K562 (cell line): Measurements from ENCODE around the gene RANBP3. TPM values are rescaled to one million over a fixed set of nuclear protein-coding genes. Genes with fewer than 3 reads are reported as not detected.

Experiments
- ATAC-seq: fragments of 200-7000 bp; cut with Tn5 transposase; 3 replicates; pipeline ENCODE4 v1.9.1; 2020; ENCODE audit warnings: moderate library complexity
- BruUV-seq: library from RNA; stranded (reverse); fragments of 400-500 nt; replicated peaks from 2 replicates; lab custom pipeline; 2021; lab: Mats Ljungman, UMichigan
- CTCF ChIA-PET: fragments of 300-600 bp; formaldehyde crosslinking; extraction: SDS; loops from one replicate; lab custom pipeline; 2021; ENCODE audit warnings: low intra/inter-chr PET ratio; lab: Yijun Ruan, JAX
- POLR2A ChIA-PET: fragments of 300-600, 350-650 bp; sonication (Branson Sonifier 250); formaldehyde crosslinking; extraction: SDS; loops from one replicate; lab custom pipeline; 2021; ENCODE audit warnings: antibody characterized with exemption, inconsistent platforms; lab: Yijun Ruan, JAX
- DNase-seq, 4 experiments: peaks; one replicate each; pipeline versions ENCODE4 v3.0.0 to v3.0.0-alpha.2; 2011 to 2018; ENCODE audit warnings: low spot score in 3 of 4, mixed read lengths in 3 of 4; ENCODE audit errors: extremely low read depth in 1 of 4
- FAIRE-seq: peaks from 2 replicates; lab custom pipeline; 2011; peaks lifted over from hg19 to GRCh38; lab: Jason Lieb, UNC
- H2AFZ ChIP-seq: 2 replicates; pipeline ENCODE4 v1.6.0; 2011; ENCODE audit warnings: low read depth, low read length, control low read depth, inconsistent platforms
- H3K27ac ChIP-seq: fragments of 200-600 bp; 3 replicates; pipeline ENCODE4 v1.8.0; 2011; ENCODE audit warnings: low read depth, mild to moderate bottlenecking, control low read depth, inconsistent platforms, low read length, moderate library complexity, mixed read lengths; ENCODE audit errors: extremely low read depth
- H3K27me3 ChIP-seq, 2 experiments: fragments of 300-600 bp in 1 of 2; 2 replicates in 1 of 2; 3 replicates in 1 of 2; pipeline versions ENCODE4 v1.6.0 to v1.8.0; 2011; ENCODE audit warnings: inconsistent platforms in 2 of 2, low read length in 2 of 2, mild to moderate bottlenecking in 1 of 2, mixed read lengths in 1 of 2, moderate library complexity in 1 of 2; ENCODE audit not compliant: control insufficient read depth in 2 of 2, insufficient read depth in 2 of 2
- H3K36me3 ChIP-seq: fragments of 300-600 bp; 3 replicates; pipeline ENCODE4 v1.8.0; 2011; ENCODE audit warnings: mild to moderate bottlenecking, low read length, inconsistent platforms; ENCODE audit not compliant: control insufficient read depth, insufficient read depth
- H3K4me1 ChIP-seq, 2 experiments: fragments of 200-600 bp in 1 of 2; replicated peaks in 1 of 2; 2 replicates in 1 of 2; 3 replicates in 1 of 2; pipeline versions ENCODE4 v1.5.1 to v1.8.0; 2011; ENCODE audit warnings: inconsistent platforms in 2 of 2, low read length in 2 of 2, mild to moderate bottlenecking in 1 of 2, mixed read lengths in 1 of 2, moderate library complexity in 1 of 2; ENCODE audit not compliant: control insufficient read depth in 2 of 2, insufficient read depth in 2 of 2
- H3K4me2 ChIP-seq: 2 replicates; pipeline ENCODE4 v1.6.1; 2011; ENCODE audit warnings: low read length, control low read depth, inconsistent platforms, mixed read lengths; ENCODE audit not compliant: insufficient read depth
- H3K4me3 ChIP-seq: fragments of 200-600 bp; sonication (generic), shearing (Covaris generic); 2 replicates; pipeline ENCODE4 v1.5.1; 2016; ENCODE audit warnings: control low read depth, inconsistent platforms
- H3K79me2 ChIP-seq: fragments of 200-600 bp; 3 replicates; pipeline ENCODE4 v1.8.0; 2011; ENCODE audit warnings: low read length, inconsistent platforms; ENCODE audit not compliant: control insufficient read depth, insufficient read depth
- H3K9ac ChIP-seq, 2 experiments: 2 replicates each; pipeline versions ENCODE4 v1.6.0 to v1.6.1; 2011; ENCODE audit warnings: low read depth in 2 of 2, low read length in 2 of 2, control low read depth in 1 of 2, inconsistent platforms in 1 of 2, mild to moderate bottlenecking in 1 of 2, mixed read lengths in 1 of 2; ENCODE audit not compliant: insufficient read depth in 1 of 2
- H3K9me1 ChIP-seq: one replicate; pipeline ENCODE4 v1.6.0; 2011; ENCODE audit warnings: inconsistent platforms, mild to moderate bottlenecking, low read length, moderate library complexity; ENCODE audit not compliant: control insufficient read depth, insufficient read depth
- H3K9me3 ChIP-seq: replicated peaks from 2 replicates; pipeline ENCODE4 v1.5.1; 2011; ENCODE audit warnings: low read depth, low read length, inconsistent platforms; ENCODE audit not compliant: control insufficient read depth, insufficient read depth
- H4K20me1 ChIP-seq: replicated peaks from 2 replicates; pipeline ENCODE4 v1.6.1; 2011; ENCODE audit warnings: low read length, inconsistent platforms, mixed read lengths; ENCODE audit not compliant: control insufficient read depth, insufficient read depth
- ASH1L ChIP-seq: fragments of 450-650 bp; IDR thresholded peaks from 2 replicates; pipeline ENCODE4 v1.6.1; 2018; ENCODE audit warnings: borderline replicate concordance, mild to moderate bottlenecking, low read depth; ENCODE audit not compliant: partially characterized antibody
- ATF1 ChIP-seq, 2 experiments: fragments of 450-650 bp in 1 of 2; IDR thresholded peaks; 2 replicates each; pipeline ENCODE4 v1.6.1; 2016; ENCODE audit warnings: missing compliant biosample characterization in 1 of 2, missing genetic modification characterization in 1 of 2
- HLTF ChIP-seq: fragments of 450-650 bp; IDR thresholded peaks from 2 replicates; pipeline ENCODE4 v1.6.1; 2016
- HSF4 ChIP-seq: fragments of 250-450 bp; sonication (Bioruptor Pico); IDR thresholded peaks from 2 replicates; pipeline ENCODE4 v2.1.2; 2022; ENCODE audit warnings: mild to moderate bottlenecking, moderate library complexity, borderline replicate concordance
- NR2F6 ChIP-seq: fragments of 450-650 bp; formaldehyde crosslinking; IDR thresholded peaks from 2 replicates; pipeline ENCODE4 v1.4.0; 2020; ENCODE audit warnings: mild to moderate bottlenecking
- POLR3G ChIP-seq: IDR thresholded peaks from 2 replicates; pipeline ENCODE4 v1.6.1; 2011; ENCODE audit not compliant: insufficient read length, insufficient replicate concordance; ENCODE audit errors: extremely low read depth
- SMARCA5 ChIP-seq: fragments of 450-650 bp; IDR thresholded peaks from 2 replicates; pipeline ENCODE4 v1.6.1; 2016
- THRB ChIP-seq: fragments of 450-650 bp; formaldehyde crosslinking; conservative IDR thresholded peaks from 2 replicates; pipeline ENCODE4 v1.4.0; 2022; ENCODE audit warnings: mild to moderate bottlenecking, missing genetic modification characterization
- WHSC1 ChIP-seq: IDR thresholded peaks from one replicate; pipeline ENCODE4 v1.6.1; 2012; ENCODE audit warnings: low read length, control low read depth, inconsistent platforms
- ZFX ChIP-seq: sonication (generic); formaldehyde crosslinking; IDR thresholded peaks from 2 replicates; pipeline ENCODE4 v1.8.0; 2022; ENCODE audit warnings: mild to moderate bottlenecking, missing genetic modification reagents, moderate library complexity
- ZNF24 ChIP-seq: fragments of 450-650 bp; IDR thresholded peaks from 2 replicates; pipeline ENCODE4 v1.6.1; 2016
- ZNF395 ChIP-seq: fragments of 200-800 bp; sonication (Bioruptor generic); IDR thresholded peaks from 2 replicates; pipeline ENCODE4 v1.6.1; 2017; ENCODE audit warnings: missing genetic modification characterization, missing compliant biosample characterization
- ZNF584 ChIP-seq: fragments of 200-800 bp; sonication (Bioruptor generic); IDR thresholded peaks from 2 replicates; pipeline ENCODE4 v1.6.1; 2016; ENCODE audit warnings: low read depth, mild to moderate bottlenecking, missing genetic modification characterization, missing compliant biosample characterization
- ZNF77 ChIP-seq: fragments of 250-450 bp; sonication (Bioruptor Pico); IDR thresholded peaks from 2 replicates; pipeline ENCODE4 v1.5.0; 2020
- WGBS: fragments of 100-300 bp; shearing (Covaris generic); methylation state at CpG from one replicate; pipeline ENCODE4 v1.1.6; 2016; ENCODE audit warnings: low coverage, mixed read lengths; ENCODE audit not compliant: insufficient coverage; ENCODE audit errors: missing lambda C conversion rate; 5-methylcytosine and 5-hydroxymethylcytosine counted together
- in situ Hi-C: fragments of 300-500 bp; cut with MboI; formaldehyde crosslinking; loops from 4 replicates; pipeline ENCODE4 v1.15.0; 2018; ENCODE audit warnings: inconsistent platforms, mixed read lengths
- intact Hi-C: fragments of 100-400 bp; cut with micrococcal nuclease; formaldehyde crosslinking; loops from 2 replicates; pipeline ENCODE4 v1.14.2; 2022
- polyA plus RNA-seq, 8 experiments: library from polyadenylated mRNA; depleted of rRNA in 4 of 8; stranded (reverse) in 5 of 8; unstranded in 3 of 8; fragments of >200 nt; fragmentation: Nextera tagmentation in 2 of 8; fragmentation: Illumina TruSeq in 1 of 8; extraction: Ambion mirVana in 2 of 8; extraction: Trizol in 1 of 8; gene quantifications; 2 replicates each; pipeline versions ENCODE4 v1.2.1 to v1.2.3, GENCODE V29; 2011 to 2014; ENCODE audit warnings: inconsistent platforms in 1 of 8, missing spikeins in 1 of 8
- total RNA-seq, 7 experiments: library from RNA; depleted of rRNA in 6 of 7; stranded (reverse); fragments of >200 nt in 6 of 7; fragmentation: Illumina TruSeq in 2 of 7; extraction: Trizol in 2 of 7; gene quantifications; 2 replicates each; pipeline versions ENCODE4 v1.2.1 to v1.2.3, GENCODE V29; 2011 to 2021; ENCODE audit warnings: low replicate concordance in 1 of 7

The RANBP3 gene
- total and polyA plus RNA-seq, 9 of the 15 experiments (the other 6 are each of a cell fraction or from before 2014, with no cell fraction given) = 0.90 to 95.1 (median 63.2) TPM

GRCh38 chr19:5975388-5975728, 2.6 kb downstream of the RANBP3 start:
- Histone ChIP-seq H3K36me3 (peaks cover 59% of the 10 kb centered on the region), H3K4me2 (no peak overlapping the region), H3K9me3 (no peaks in the 10 kb centered on the region), H3K27ac (no peak overlapping the region), H3K79me2 (peaks cover 98% of the 10 kb centered on the region), H3K27me3 (no peaks in the 10 kb centered on the region; a peak in 1 of 5 replicates), H2AFZ (no peak overlapping the region), H4K20me1 (peaks cover 14% of the 10 kb centered on the region; the same call in 1 of the 2 replicates), H3K4me3 (no peak overlapping the region), H3K4me1 (peaks cover 13 to 33% of the 10 kb centered on the region in 2 experiments; a peak in 4 of 5 replicates), H3K9me1 (peaks cover 7% of the 10 kb centered on the region), H3K9ac (no peak overlapping the region)
- ChIA-PET CTCF (no interaction called here), POLR2A (no interaction called here)
- BruUV-seq = no TSS peak
- intact Hi-C loops (no loop called here), in situ Hi-C loops (no loop called here)
- 0 out of 2 replicates have a peak, but pooled peaks have one; percentile 65 for TF ChIP-seq ZNF24
- TF ChIP-seq ZNF395 (CRISPR knock-in tag) = no peak
- ATAC-seq (no peak), FAIRE-seq (no peak), DNase-seq (no peak)
- WGBS = 92% methylated on average over 3 of the region's 3 CpGs

GRCh38 chr19:5974721-5975387, 3.1 kb downstream of the RANBP3 start:
- intact Hi-C loops = no loop called here
- no peak for DNase-seq
- H3K9me1 ChIP-seq = peaks cover 7% of the 10 kb centered on the region
- no peaks in the 10 kb centered on the region for H3K9me3 ChIP-seq
- in situ Hi-C loops = no loop called here
- peak; percentile 26 for FAIRE-seq
- peaks cover 61% of the 10 kb centered on the region for H3K36me3 ChIP-seq
- no peak overlapping the region for H3K4me3 ChIP-seq
- peaks cover 16% of the 10 kb centered on the region for H4K20me1 ChIP-seq
- CTCF ChIA-PET = no interaction called here
- no peak overlapping the region for H2AFZ ChIP-seq
- H3K9ac ChIP-seq = peak overlapping the region in 1 of 2 experiments; percentile 6; a peak in 1 of 4 replicates
- peaks cover 98% of the 10 kb centered on the region for H3K79me2 ChIP-seq
- ATAC-seq = no peak
- POLR2A ChIA-PET = no interaction called here
- peaks cover 13 to 33% of the 10 kb centered on the region in 2 experiments; a peak in 4 of 5 replicates for H3K4me1 ChIP-seq
- no TSS peak for BruUV-seq
- 94% methylated on average over 9 of the region's 10 CpGs for WGBS
- H3K4me2 ChIP-seq = no peak overlapping the region
- H3K27ac ChIP-seq = no peak overlapping the region
- H3K27me3 ChIP-seq = no peaks in the 10 kb centered on the region; a peak in 1 of 5 replicates
- TF ChIP-seq ZNF77 (CRISPR knock-in tag) (no peak), HLTF (no peak), ASH1L (no peak), NR2F6 (no peak), ZNF584 (CRISPR knock-in tag) (no peak), HSF4 (CRISPR knock-in tag) (no peak), ZFX (CRISPR knock-in tag) (no peak), WHSC1 (no peak), POLR3G (no peak), ATF1 (CRISPR knock-in tag; IDR thresholded peaks at IDR 0.05) (no peak), ATF1 (tag; IDR thresholded peaks at IDR 0.05) (no peak), THRB (CRISPR knock-in tag) (no peak), SMARCA5 (no peak)
